ENCODE measurements around the gene PCYT1A.
A peak's percentile ranks its signal among the peaks of the same experiment; 100 is the strongest.

PCYT1A gene

DNA sequence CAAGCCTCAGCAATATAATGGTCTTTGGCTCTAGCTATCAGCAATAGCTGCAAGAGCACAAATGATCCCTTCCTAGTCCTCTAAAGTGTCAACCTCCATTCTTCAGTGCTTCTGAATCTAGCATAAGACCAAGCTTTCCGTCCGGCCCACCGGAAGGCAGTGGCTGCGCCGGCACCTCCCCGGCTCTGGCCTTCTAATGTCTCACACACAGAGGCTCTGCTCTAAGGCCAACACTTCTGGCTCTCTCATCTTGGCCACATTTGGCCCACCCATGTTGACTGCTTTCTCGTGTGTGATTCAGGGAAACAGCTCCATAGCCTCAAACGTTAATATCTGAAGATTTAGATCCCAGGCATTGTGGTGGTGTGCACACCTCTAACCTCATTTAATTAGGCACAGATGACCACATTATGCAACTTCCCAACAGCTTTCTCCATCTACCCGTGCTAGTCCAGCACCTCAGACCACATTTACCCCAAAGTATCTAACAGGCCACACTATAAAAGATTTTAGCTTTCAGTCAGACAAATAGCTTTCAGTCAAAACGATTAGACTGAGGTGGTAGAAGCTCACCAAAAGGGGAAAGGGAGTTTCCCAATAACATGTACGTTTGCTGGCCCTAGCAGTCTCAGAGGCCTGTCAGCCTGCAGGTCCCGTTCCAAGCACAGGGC is 51.9 kb downstream of the PCYT1A start:
- Histone ChIP-seq H3K9ac (ENCODE audit: low read length) (no peak overlapping the region), H3K4me3 (ENCODE audit: low read length) (no peak overlapping the region), H3K4me1 (ENCODE audit: control insufficient read depth, insufficient read depth, low read length) (peaks cover 29% of the 10 kb centered on the region), H3K27me3 (replicated peaks; ENCODE audit: control insufficient read depth, insufficient read depth, low read length) (no peaks in the 10 kb centered on the region), H3K36me3 (ENCODE audit: control insufficient read depth, insufficient read depth, low read length, severe bottlenecking) (peaks cover 44% of the 10 kb centered on the region), H3K9me3 (ENCODE audit: control insufficient read depth, low read length) (no peaks in the 10 kb centered on the region)
- no peak for DNase-seq (ENCODE audit: low read depth)

DNA sequence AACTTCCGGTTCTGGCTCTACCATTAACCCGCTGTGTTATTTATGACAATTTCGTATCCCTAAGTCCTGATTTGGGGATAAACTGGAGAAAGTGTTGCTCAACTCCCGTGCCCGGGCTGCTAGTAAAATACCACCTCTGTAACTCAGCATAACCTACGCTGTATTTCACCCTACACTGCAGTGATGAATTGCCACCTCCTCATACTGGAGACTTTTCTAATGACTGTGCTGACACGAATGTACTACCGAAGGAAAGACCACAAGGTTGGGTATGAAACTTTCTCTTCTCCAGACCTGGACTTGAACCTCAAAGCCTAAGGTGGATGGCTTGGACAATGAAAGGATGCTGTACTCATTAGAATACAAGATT is 54.7 kb downstream of the PCYT1A start:
- no peak for DNase-seq (ENCODE audit: low read depth)
- Histone ChIP-seq H3K36me3 (ENCODE audit: control insufficient read depth, insufficient read depth, low read length, severe bottlenecking) (peaks cover 18% of the 10 kb centered on the region), H3K9me3 (ENCODE audit: control insufficient read depth, low read length) (no peaks in the 10 kb centered on the region), H3K4me1 (ENCODE audit: control insufficient read depth, insufficient read depth, low read length) (peaks cover 23% of the 10 kb centered on the region), H3K4me3 (ENCODE audit: low read length) (no peak overlapping the region), H3K27me3 (replicated peaks; ENCODE audit: control insufficient read depth, insufficient read depth, low read length) (no peaks in the 10 kb centered on the region), H3K9ac (ENCODE audit: low read length) (no peak overlapping the region)

DNA sequence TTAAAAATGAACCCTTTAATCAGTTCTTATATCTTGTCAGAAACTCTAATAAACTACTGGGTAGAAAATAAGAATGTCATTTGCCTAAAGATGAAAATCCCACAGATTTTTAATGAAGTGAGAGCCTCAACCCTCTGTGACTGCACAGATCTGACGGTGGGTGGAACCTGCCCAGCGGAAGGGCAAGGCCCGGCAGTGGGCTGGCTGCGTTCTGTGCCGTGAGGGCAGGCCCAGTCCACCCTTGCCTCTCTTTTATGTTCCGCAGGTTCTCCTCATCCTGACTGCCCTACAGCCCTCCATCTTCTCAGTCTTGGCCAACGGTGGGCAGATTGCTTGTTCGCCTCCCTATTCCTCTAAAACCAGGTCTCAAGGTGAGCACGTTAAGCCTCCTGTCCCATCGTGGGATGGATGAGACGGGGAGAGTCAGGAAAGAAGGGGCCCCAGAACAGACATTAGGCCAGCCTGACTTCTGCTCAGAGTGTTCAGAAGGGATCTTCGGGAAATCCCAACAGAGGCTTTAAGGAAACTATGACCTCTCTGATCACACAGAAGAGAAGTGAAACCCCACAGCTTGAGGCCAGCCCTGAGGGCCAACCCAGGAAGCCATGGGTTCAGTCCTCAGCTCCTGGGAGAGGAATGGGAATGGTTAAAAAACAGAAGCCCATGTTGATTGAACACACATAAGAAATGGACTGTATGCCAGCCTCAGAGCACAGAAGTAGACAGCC is 55.2 kb downstream of the PCYT1A start:
- no peaks in the 10 kb centered on the region for H3K27me3 ChIP-seq (replicated peaks; ENCODE audit: control insufficient read depth, insufficient read depth, low read length)
- no peak for DNase-seq (ENCODE audit: low read depth)
- no peaks in the 10 kb centered on the region for H3K9me3 ChIP-seq (ENCODE audit: control insufficient read depth, low read length)

DNA sequence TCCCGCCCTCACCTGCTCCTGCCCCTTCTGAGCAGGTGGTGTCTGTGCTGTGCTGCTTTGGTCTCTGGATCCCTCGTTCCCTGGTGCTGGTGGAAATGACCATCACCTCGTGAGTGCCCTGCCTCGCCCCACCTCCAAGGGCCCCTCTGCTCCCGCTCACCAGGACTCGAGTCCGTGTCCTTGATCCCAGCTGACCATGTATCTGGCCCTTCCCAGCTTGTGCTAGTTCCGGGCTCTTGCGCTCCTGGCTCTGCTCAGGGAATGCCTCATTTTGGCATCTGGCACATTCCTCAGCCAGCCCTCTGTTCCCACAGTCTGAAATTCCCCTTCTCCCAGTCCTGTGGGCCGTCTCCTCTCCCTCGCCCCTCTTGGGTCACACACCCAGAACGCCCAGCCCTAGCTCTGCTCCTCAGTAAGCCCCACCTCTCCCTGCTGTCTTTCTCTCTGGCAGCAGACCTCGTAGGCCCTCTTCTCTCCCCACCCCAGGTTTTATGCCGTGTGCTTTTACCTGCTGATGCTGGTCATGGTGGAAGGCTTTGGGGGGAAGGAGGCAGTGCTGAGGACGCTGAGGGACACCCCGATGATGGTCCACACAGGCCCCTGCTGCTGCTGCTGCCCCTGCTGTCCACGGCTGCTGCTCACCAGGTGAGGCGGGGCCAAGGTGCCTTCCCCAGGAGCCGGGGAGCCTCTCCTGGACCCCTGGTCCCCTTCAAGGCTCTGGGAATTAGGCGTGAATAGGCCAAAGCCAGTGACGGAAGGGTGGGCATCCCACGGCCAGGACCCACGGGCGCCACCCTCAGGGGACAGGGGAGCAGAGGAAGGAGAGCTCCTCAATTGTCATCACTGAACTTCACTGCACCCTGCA is 59.7 kb downstream of the PCYT1A start:
- no peaks in the 10 kb centered on the region for H3K27me3 ChIP-seq (replicated peaks; ENCODE audit: control insufficient read depth, insufficient read depth, low read length)
- H3K9me3 ChIP-seq (ENCODE audit: control insufficient read depth, low read length), result no peaks in the 10 kb centered on the region
- H3K4me1 ChIP-seq (ENCODE audit: control insufficient read depth, insufficient read depth, low read length), result peaks cover 16% of the 10 kb centered on the region
- no peak overlapping the region for H3K9ac ChIP-seq (ENCODE audit: low read length)
- no peaks in the 10 kb centered on the region for H3K36me3 ChIP-seq (ENCODE audit: control insufficient read depth, insufficient read depth, low read length, severe bottlenecking)
- peak overlapping the region; percentile 31 for H3K4me3 ChIP-seq (ENCODE audit: low read length)
- peak; percentile 48 for DNase-seq (ENCODE audit: low read depth)

More for the DNA sequence above, 55.2 kb downstream of the PCYT1A start:
- Histone ChIP-seq H3K4me3 (ENCODE audit: low read length) (no peak overlapping the region), H3K36me3 (ENCODE audit: control insufficient read depth, insufficient read depth, low read length, severe bottlenecking) (peaks cover 12% of the 10 kb centered on the region), H3K9ac (ENCODE audit: low read length) (no peak overlapping the region), H3K4me1 (ENCODE audit: control insufficient read depth, insufficient read depth, low read length) (peaks cover 29% of the 10 kb centered on the region)

DNA sequence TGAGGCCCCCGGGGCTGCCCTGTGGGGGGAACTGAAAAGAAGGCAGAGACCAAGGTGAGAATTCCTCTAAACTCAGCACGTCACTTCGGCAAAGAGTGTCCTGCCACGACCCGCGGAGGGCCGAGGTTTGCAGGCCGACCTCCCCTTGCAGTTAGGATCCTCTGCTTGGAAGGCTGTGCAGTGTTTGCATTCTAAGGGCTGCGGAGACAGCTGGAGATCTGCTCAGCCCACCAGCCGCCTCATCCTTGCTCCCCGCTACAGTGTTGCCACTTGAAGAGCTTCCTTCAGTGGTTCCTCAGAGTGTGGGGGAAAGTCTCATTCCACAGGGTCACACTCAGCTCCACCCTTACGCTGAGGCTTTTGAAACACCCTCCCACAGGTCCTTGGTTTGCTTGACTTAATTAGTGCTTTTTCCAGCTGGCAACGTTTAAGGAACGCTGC is 60.4 kb downstream of the PCYT1A start:
- no peaks in the 10 kb centered on the region for H3K9me3 ChIP-seq (ENCODE audit: control insufficient read depth, low read length)
- peaks cover 16% of the 10 kb centered on the region for H3K4me1 ChIP-seq (ENCODE audit: control insufficient read depth, insufficient read depth, low read length)
- no peaks in the 10 kb centered on the region for H3K27me3 ChIP-seq (replicated peaks; ENCODE audit: control insufficient read depth, insufficient read depth, low read length)
- H3K9ac ChIP-seq (ENCODE audit: low read length), result no peak overlapping the region
- no peak overlapping the region for H3K4me3 ChIP-seq (ENCODE audit: low read length)
- DNase-seq (ENCODE audit: low read depth), result no peak
- H3K36me3 ChIP-seq (ENCODE audit: control insufficient read depth, insufficient read depth, low read length, severe bottlenecking), result no peaks in the 10 kb centered on the region

DNA sequence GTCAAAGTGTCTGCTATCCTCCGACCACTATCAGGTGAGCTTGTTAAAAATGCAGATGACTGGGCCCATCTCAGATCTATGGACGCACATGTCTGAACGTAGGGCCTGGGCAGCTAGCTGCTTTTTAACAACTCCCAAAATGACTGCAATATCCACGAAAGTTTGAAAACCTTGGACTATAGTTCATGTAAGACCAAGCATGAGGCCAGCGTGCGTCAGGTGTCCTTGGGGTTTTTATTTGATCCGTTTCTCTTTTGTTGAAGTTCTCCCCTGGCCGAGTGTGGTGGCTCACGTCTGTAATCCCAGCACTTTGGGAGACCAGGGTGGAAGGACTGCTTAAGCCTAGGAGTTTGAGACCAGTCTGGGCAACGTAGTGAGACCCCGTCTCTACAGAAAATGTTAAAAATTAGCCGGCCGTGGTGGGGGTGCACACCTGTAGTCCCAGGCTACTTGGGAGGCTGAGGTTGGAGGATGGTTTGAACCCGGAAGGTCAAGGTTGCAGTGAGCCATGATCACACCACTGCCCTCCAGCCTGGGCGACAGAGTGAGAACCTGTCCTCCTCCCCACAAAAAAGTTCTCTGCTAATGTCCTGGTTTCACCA is 61.7 kb downstream of the PCYT1A start:
- Histone ChIP-seq H3K9me3 (ENCODE audit: control insufficient read depth, low read length) (no peaks in the 10 kb centered on the region), H3K36me3 (ENCODE audit: control insufficient read depth, insufficient read depth, low read length, severe bottlenecking) (no peaks in the 10 kb centered on the region), H3K27me3 (replicated peaks; ENCODE audit: control insufficient read depth, insufficient read depth, low read length) (no peaks in the 10 kb centered on the region), H3K4me3 (ENCODE audit: low read length) (no peak overlapping the region), H3K9ac (ENCODE audit: low read length) (no peak overlapping the region), H3K4me1 (ENCODE audit: control insufficient read depth, insufficient read depth, low read length) (peaks cover 16% of the 10 kb centered on the region)
- DNase-seq (ENCODE audit: low read depth), result no peak

DNA sequence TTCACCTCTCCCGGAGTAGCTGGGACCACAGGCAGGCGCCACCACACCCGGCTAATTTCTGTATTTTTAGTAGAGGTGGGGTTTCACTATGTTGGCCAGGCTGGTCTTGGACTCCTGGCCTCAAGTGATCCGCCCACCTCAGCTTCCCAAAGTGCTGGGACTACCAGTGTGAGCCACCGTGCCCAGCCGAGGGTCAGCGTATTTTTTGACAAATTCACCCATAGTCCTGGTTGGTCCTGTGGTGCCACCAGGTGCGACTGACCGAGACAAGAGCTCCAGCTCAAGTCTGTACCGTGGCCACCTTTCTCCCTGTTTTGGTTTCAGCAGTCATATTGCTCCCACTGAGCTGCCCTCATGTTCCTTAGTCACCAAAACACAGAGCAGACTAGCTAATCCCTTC is 62.4 kb downstream of the PCYT1A start:
- peaks cover 16% of the 10 kb centered on the region for H3K4me1 ChIP-seq (ENCODE audit: control insufficient read depth, insufficient read depth, low read length)
- no peaks in the 10 kb centered on the region for H3K36me3 ChIP-seq (ENCODE audit: control insufficient read depth, insufficient read depth, low read length, severe bottlenecking)
- H3K9ac ChIP-seq (ENCODE audit: low read length), result no peak overlapping the region
- H3K4me3 ChIP-seq (ENCODE audit: low read length), result no peak overlapping the region
- H3K9me3 ChIP-seq (ENCODE audit: control insufficient read depth, low read length), result no peaks in the 10 kb centered on the region
- H3K27me3 ChIP-seq (replicated peaks; ENCODE audit: control insufficient read depth, insufficient read depth, low read length), result no peaks in the 10 kb centered on the region
- no peak for DNase-seq (ENCODE audit: low read depth)

DNA sequence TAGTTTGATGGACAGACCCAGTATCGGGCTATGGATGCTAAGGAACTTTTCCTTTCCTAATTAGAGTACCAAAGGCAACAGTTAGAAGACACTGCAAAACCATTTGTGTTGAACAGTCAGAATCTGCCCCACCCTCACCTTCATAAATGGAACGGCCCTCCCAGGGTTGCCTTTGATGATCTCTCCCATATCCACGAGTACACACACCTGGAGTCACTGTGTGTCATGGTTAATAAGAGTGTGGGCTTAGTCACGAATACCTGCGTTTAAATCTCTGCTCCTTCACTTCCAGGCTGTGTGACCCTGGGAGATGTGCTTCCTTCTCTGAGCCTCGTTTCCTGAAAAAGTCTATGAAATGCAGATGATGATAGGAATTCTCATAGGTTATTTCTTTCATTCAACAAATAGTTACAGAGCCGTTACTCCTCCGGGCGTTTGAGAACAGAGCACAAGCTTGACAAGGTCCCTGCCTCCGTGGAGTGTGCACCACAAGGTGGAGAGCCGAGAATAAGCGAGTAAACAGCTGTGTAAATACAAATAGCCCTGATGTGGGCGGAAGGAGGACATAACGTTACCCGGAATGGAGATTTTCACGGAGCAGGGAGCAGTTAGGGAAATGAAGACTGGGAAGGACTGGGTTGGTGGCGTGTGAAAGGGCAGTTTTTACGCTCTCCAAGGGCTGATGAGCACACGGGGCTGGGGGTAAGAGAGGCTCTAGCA is 64.5 kb downstream of the PCYT1A start:
- Histone ChIP-seq H3K4me3 (ENCODE audit: low read length) (no peak overlapping the region), H3K4me1 (ENCODE audit: control insufficient read depth, insufficient read depth, low read length) (peaks cover 21% of the 10 kb centered on the region), H3K27me3 (replicated peaks; ENCODE audit: control insufficient read depth, insufficient read depth, low read length) (no peaks in the 10 kb centered on the region), H3K9ac (ENCODE audit: low read length) (no peak overlapping the region), H3K36me3 (ENCODE audit: control insufficient read depth, insufficient read depth, low read length, severe bottlenecking) (no peaks in the 10 kb centered on the region), H3K9me3 (ENCODE audit: control insufficient read depth, low read length) (no peaks in the 10 kb centered on the region)
- no peak for DNase-seq (ENCODE audit: low read depth)

DNA sequence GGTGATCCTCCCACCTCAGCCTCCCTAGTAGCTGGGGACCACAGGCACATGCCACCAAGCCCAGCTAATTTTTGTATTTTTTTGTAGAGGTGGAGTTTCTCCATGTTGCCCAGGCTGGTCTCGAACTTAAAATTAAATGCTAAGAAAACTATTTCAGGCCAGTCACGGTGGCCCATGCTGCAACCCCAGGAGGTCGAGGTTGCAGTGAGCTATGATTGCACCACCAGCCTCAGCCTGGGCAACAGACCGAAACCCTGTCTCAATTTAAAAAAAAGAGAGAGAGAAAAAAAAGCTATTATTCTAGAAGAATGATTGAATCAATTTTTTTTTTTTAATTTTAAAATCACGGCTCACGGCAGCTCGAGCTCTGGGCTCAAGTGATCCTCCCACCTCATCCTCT is 66.5 kb downstream of the PCYT1A start:
- Histone ChIP-seq H3K4me1 (ENCODE audit: control insufficient read depth, insufficient read depth, low read length) (peaks cover 12% of the 10 kb centered on the region), H3K9me3 (ENCODE audit: control insufficient read depth, low read length) (no peaks in the 10 kb centered on the region), H3K4me3 (ENCODE audit: low read length) (no peak overlapping the region), H3K27me3 (replicated peaks; ENCODE audit: control insufficient read depth, insufficient read depth, low read length) (no peaks in the 10 kb centered on the region), H3K36me3 (ENCODE audit: control insufficient read depth, insufficient read depth, low read length, severe bottlenecking) (no peaks in the 10 kb centered on the region), H3K9ac (ENCODE audit: low read length) (no peak overlapping the region)
- no peak for DNase-seq (ENCODE audit: low read depth)

DNA sequence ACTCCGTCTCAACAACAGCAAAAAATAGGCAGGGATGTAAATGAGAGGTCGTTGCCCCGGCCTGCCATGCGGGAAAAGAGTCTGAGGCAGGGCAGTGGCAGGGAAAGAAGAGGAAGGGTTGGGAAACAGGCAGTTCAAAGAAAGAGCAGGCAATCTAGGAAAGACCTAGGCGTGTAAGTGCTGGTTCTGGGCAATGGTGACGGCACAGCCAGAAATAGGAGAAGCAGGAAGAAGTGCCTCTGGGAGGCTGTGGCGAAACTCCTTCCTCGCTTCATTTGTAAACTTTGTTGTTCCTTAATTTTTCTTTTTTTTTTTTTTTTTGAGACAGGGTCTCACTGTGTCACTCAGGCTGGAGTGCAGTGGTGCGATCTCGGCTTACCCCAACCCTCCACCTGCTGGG is 66.9 kb downstream of the PCYT1A start:
- H3K27me3 ChIP-seq (replicated peaks; ENCODE audit: control insufficient read depth, insufficient read depth, low read length), result peaks cover 4% of the 10 kb centered on the region
- H3K9ac ChIP-seq (ENCODE audit: low read length), result no peak overlapping the region
- peaks cover 12% of the 10 kb centered on the region for H3K4me1 ChIP-seq (ENCODE audit: control insufficient read depth, insufficient read depth, low read length)
- no peaks in the 10 kb centered on the region for H3K9me3 ChIP-seq (ENCODE audit: control insufficient read depth, low read length)
- DNase-seq (ENCODE audit: low read depth), result no peak
- no peak overlapping the region for H3K4me3 ChIP-seq (ENCODE audit: low read length)
- H3K36me3 ChIP-seq (ENCODE audit: control insufficient read depth, insufficient read depth, low read length, severe bottlenecking), result no peaks in the 10 kb centered on the region

All from adipocyte (in vitro differentiated cells).